Measurements from ENCODE around the gene ZNF778. TPM values are rescaled to one million over a fixed set of nuclear protein-coding genes. Genes with fewer than 3 reads are reported as not detected.
"Not testable (repeated sequence)": the region's sequence is repeated elsewhere in the genome, so short reads cannot be mapped to it uniquely, and the experiment has no call there.

The ZNF778 gene
- polyA plus RNA-seq, 1 of the 3 experiments (the other 2 are of a cell fraction), result 10.8 TPM

- H2AFZ ChIP-seq (ENCODE audit: low read depth), result no peak overlapping the region
- no peak for DNase-seq
- POLR2A ChIA-PET, result no interaction called here
- H3K79me2 ChIP-seq (ENCODE audit: insufficient read depth), result no peaks in the 10 kb centered on the region
- H3K27ac ChIP-seq (ENCODE audit: low read depth in 2 of 2, low read length in 1 of 2), result no peak overlapping the region
- TF ChIP-seq YY1 (IDR thresholded peaks at IDR 0.05; ENCODE audit: low read depth) (no peak), JUND (IDR thresholded peaks at IDR 0.05) (no peak), IRF3 (IDR thresholded peaks at IDR 0.05; ENCODE audit: low read depth, low read length) (no peak)
- H3K9ac ChIP-seq, result no peak overlapping the region
- H3F3A ChIP-seq (replicated peaks; ENCODE audit: insufficient read depth), result peaks cover 23% of the 10 kb centered on the region
- peaks cover 0 to 12% of the 10 kb centered on the region in 2 experiments; a peak in 1 of 4 replicates for H3K4me1 ChIP-seq (ENCODE audit: control insufficient read depth in 1 of 2, insufficient read depth in 2 of 2, low read depth in 1 of 2, low read length in 1 of 2)
- no peak overlapping the region for H3K4me3 ChIP-seq (ENCODE audit: low read depth in 2 of 2, low read length in 1 of 2)
- WGBS (ENCODE audit: low lambda C conversion rate), result 33% methylated on average over 11 of the region's 19 CpGs
- H3K27me3 ChIP-seq (ENCODE audit: insufficient read depth), result peaks cover 32% of the 10 kb centered on the region
- H3K9me3 ChIP-seq, result no peaks in the 10 kb centered on the region
- H4K20me1 ChIP-seq (ENCODE audit: insufficient read depth), result peaks cover 10% of the 10 kb centered on the region; the same call in 1 of the 2 replicates
- no peaks in the 10 kb centered on the region for H3K36me3 ChIP-seq (replicated peaks in 1 of 2; ENCODE audit: control insufficient read depth in 1 of 2, insufficient read depth in 2 of 2, low read length in 1 of 2)
- H3K9me2 ChIP-seq, result no peaks in the 10 kb centered on the region
- CTCF ChIA-PET, result interaction anchor here (1.2 kb wide), 1 partner anchor 21 kb away, joined by 5 read pairs; no protein-coding TSS in a partner anchor
- H3K4me2 ChIP-seq, result no peak overlapping the region
Measured at GRCh38 chr16:89187770-89188392, 29.6 kb upstream of the ZNF778 start.

- H3K36me3 ChIP-seq (replicated peaks in 1 of 2; ENCODE audit: control insufficient read depth in 1 of 2, insufficient read depth in 2 of 2, low read length in 1 of 2); DNase-seq; H2AFZ ChIP-seq (ENCODE audit: low read depth); H3K27ac ChIP-seq (ENCODE audit: low read depth in 2 of 2, low read length in 1 of 2); H3K4me2 ChIP-seq; H3K9me2 ChIP-seq; POLR2A ChIA-PET; H3K79me2 ChIP-seq (ENCODE audit: insufficient read depth); H3K9me3 ChIP-seq; H3K9ac ChIP-seq; CTCF ChIA-PET; H3K4me3 ChIP-seq (ENCODE audit: low read depth in 2 of 2, low read length in 1 of 2): not testable (repeated sequence)
- Histone ChIP-seq H4K20me1 (ENCODE audit: insufficient read depth) (peaks cover 10% of the 10 kb centered on the region; the same call in 1 of the 2 replicates), H3K4me1 (ENCODE audit: control insufficient read depth in 1 of 2, insufficient read depth in 2 of 2, low read depth in 1 of 2, low read length in 1 of 2) (peaks cover 0 to 15% of the 10 kb centered on the region in 2 experiments; a peak in 1 of 4 replicates), H3F3A (replicated peaks; ENCODE audit: insufficient read depth) (peaks cover 23% of the 10 kb centered on the region), H3K27me3 (ENCODE audit: insufficient read depth) (peaks cover 24% of the 10 kb centered on the region)
- WGBS (ENCODE audit: low lambda C conversion rate), result 59% methylated on average over 15 of the region's 25 CpGs
Measured at GRCh38 chr16:89188471-89189357, 28.8 kb upstream of the ZNF778 start.

GRCh38 chr16:89189358-89190025 is 28.0 kb upstream of the ZNF778 start:
- Histone ChIP-seq H3K36me3 (replicated peaks in 1 of 2; ENCODE audit: control insufficient read depth in 1 of 2, insufficient read depth in 2 of 2, low read length in 1 of 2) (no peaks in the 10 kb centered on the region), H3F3A (replicated peaks; ENCODE audit: insufficient read depth) (peaks cover 23% of the 10 kb centered on the region), H3K4me1 (ENCODE audit: control insufficient read depth in 1 of 2, insufficient read depth in 2 of 2, low read depth in 1 of 2, low read length in 1 of 2) (peaks cover 0 to 15% of the 10 kb centered on the region in 2 experiments; a peak in 1 of 4 replicates), H3K27me3 (ENCODE audit: insufficient read depth) (peaks cover 16% of the 10 kb centered on the region; the same call in 1 of the 2 replicates), H3K27ac (ENCODE audit: low read depth in 2 of 2, low read length in 1 of 2) (no peak overlapping the region), H4K20me1 (ENCODE audit: insufficient read depth) (peaks cover 10% of the 10 kb centered on the region; the same call in 1 of the 2 replicates), H3K9me3 (no peaks in the 10 kb centered on the region), H3K9ac (no peak overlapping the region), H2AFZ (ENCODE audit: low read depth) (no peak overlapping the region), H3K79me2 (ENCODE audit: insufficient read depth) (no peaks in the 10 kb centered on the region), H3K9me2 (no peaks in the 10 kb centered on the region), H3K4me2 (no peak overlapping the region), H3K4me3 (ENCODE audit: low read depth in 2 of 2, low read length in 1 of 2) (no peak overlapping the region)
- CTCF ChIA-PET, result no interaction called here
- POLR2A ChIA-PET, result no interaction called here
- DNase-seq, result no peak
- 40% methylated on average over 12 of the region's 14 CpGs for WGBS (ENCODE audit: low lambda C conversion rate)
- TF ChIP-seq MEF2A (IDR thresholded peaks at IDR 0.05; ENCODE audit: borderline replicate concordance, low read depth) (no peak), RCOR1 (IDR thresholded peaks at IDR 0.05; ENCODE audit: low read length) (no peak), IRF3 (IDR thresholded peaks at IDR 0.05; ENCODE audit: low read depth, low read length) (no peak), NRF1 (IDR thresholded peaks at IDR 0.05; ENCODE audit: low read depth, low read length) (no peak), SMC3 (IDR thresholded peaks at IDR 0.05; ENCODE audit: low read depth, low read length) (no peak), GATA2 (CRISPR knock-in tag; IDR thresholded peaks at IDR 0.05) (no peak), RXRA (IDR thresholded peaks at IDR 0.05; ENCODE audit: borderline replicate concordance, low read depth) (no peak), RAD21 (IDR thresholded peaks at IDR 0.05; ENCODE audit: low read length) (no peak), USF2 (IDR thresholded peaks at IDR 0.05; ENCODE audit: borderline replicate concordance, low read depth, low read length) (no peak), NFIC (IDR thresholded peaks at IDR 0.05; ENCODE audit: borderline replicate concordance) (no peak), CTCF (IDR thresholded peaks at IDR 0.05) (no peak)
